Right hindlimb (tissue), 1 donor: ENCODE results near the gene SLC2A1.

Experiments used
- DNase-seq: peaks from one replicate; pipeline ENCODE4 v3.0.0-alpha.2; 2018

SLC2A1 gene

DNA sequence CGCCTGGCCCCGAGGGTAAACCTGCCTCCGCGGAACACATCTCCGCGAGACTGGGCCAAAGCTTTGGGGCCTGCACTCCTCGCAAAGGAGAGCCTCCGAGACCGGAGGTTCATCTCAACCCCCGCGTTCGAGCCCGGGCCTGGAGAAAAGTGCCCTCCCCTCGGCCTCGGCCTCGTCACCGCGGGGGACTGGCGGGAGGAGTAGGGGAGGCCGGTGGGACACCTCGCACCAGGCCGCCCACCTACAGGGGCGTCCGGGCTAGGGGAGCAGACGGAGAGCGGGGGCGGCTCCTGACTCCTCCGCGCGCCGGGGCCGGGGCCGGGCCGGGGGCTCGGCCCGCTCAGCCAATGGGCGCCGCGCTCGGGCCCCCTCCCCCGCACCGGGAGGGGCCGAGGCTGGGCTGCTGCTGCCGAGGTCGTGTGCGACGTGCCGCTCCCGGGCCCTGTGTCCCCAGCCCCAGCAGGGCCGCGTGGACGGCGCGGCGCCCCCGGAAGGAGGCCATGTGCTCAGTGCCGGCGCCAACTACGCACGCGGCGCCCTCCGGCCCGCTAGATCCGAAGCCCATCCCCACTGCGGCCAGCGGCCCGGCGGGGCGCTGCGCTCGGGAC is 684 bp downstream of the SLC2A1 start:
- peak; percentile 85 for DNase-seq

DNA sequence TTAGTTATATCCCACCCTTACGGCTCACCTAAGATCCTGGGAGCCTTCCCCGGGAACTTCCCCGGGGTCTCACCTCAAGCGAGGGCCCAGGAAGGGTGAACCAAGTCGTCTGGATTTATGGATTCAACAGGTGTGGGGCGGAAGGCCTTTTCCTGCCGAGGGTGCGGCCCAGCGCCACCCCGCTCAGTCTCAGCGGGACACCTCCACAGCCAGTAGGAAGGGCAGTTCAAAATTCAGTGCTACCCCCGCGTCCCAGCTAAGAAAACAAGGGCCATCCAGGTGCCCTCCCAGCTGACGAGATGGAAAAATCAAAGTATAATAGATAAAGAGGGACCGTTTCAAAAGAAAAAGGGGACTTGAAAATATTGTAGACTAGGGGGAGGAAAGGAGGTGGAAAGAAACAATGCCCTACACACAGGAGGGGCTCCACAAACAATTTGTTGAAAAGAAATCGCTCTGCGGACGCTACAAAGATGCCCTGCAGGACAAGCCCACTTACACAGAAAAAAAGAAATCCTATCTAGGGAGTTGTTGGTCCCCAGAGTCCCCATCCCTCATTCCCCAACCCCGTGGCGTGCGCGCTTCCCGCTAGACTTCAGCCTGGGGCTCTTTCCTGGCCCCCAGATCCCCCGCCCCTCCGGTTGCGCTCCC is 1.3 kb downstream of the SLC2A1 start:
- DNase-seq, result no peak

DNA sequence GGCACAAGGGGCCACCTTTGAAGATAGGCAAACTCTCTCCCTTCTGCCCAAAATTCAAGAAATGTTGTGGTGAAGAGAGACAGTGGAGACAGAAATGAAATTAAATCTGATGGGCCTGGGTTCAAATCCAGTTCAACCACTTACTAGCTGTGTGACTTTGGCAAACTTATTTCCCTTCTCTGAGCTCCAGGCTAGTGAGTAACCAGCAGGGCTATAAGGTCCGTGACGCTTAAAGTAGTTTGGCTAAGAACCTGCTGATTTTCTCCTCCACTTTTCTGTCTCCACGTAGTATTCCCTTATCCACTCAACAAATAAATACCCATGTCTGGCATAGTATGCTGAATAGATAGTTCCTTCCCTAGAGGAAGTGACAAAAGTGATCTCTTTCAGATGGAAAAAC is 1.9 kb downstream of the SLC2A1 start:
- no peak for DNase-seq

DNA sequence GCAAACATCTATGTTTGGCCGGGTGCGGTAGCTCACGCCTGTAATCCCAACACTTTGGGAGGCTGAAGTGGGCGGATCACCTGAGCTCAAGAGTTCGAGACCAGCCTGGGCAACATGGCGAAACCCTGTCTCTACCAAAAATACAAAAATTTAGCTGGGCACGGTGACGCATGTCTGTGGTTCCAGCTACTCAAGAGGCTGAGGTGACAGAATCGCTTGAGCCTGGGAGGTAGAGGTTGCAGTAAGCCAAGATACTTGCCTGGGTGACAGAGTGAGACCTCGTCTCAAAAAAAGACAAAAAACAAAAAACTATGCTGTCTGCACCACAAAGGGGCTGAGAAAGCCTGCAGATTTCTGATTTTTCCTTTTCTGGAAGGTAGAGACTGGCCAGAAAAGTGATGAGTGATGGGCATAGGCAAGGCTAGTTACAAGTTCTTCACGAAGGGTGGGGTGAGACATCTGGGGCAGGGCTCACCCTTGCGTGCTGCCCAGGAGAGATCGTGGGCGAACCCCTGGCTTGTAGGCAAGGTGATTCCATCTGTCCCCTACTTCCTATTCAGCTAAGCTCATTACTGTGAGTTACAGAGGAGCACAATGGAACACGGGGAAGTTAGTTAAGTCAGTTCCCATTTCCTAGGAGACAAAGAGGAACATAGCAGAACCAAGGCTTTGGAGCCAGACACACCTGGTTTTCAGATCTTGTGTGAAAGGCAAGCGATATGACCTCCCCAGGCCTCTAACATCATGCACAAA is 3.2 kb downstream of the SLC2A1 start:
- no peak for DNase-seq

DNA sequence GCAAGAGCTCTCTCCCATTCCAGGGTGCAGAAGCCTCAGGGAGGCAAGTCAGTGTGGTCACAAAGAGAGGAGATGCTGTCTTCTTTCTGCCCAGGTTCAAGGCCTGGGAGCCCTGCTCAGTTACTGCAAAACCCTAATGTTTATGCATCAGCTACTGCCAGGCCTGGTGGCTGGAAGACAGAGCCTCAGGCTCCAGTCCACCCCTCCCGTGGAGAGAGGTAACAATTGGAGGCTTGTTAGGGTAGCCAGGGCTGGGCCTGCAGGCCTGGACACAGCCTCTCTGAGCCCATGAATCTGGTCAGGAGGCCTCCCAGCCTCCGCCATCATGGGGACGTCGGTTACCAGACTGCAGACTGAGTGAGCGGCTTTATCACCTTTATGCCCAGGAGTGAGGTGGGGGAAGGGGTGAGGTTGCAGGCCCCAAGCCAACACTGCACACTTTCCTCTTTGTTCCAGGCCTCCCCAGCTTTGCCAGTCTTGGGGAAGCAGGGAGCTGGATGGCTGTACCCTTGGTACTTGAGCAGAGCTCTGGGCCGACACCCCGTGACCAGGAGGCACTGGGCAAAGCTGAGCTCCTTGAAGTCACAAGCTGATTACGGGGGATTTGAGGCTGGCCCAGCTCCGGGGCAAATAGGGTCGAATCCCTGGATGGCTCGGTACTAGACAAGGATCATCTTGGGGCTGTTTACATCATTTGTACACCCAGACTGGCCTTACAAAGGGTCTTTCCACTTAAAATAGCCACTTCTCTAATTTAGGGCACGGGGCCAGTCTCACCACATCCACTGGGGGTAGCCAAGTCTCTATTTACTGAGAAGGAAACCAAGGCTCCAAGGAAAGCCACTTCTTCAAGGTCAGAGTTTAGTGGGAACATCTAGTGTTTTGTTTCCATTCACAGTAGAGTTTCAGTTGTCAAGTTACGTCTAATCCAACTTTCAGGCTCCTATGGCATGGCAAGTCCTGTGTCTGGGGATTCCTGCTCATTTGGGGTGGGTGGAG is 5.2 kb downstream of the SLC2A1 start:
- peak; percentile 21 for DNase-seq

DNA sequence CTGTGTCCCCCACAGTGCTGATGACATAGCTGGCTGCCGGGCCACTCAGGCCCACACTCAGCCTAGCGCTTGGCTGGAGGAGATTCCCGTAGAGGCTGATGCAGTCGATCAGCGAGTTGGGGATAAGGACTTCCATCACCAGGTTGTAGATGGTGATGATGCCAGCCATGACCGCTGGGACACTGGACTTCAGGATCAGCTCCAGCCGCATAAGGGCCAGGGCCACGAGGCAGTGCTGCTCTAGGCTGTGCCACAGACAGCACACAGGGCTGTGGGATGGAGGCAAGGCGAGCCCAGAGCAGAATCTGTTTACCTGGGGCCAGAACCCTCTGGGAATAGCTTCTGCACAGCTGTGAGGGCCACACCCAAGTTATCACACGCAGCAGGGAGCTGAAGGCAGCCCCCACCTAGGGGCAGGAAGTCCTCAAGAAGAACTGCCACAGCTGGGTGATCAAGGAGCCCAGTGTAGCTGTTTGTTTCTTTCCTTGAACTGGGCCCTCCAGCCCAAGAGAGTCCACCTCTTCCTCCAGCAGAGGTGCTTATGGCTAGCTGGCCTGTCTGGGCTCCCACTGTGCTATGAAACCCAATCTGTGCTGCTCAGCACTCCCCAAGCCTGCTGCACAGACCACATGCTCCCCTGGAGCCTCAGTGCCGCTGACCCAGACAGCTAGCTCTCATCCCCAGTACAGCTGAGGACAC is 6.2 kb downstream of the SLC2A1 start:
- peak; percentile 17 for DNase-seq

DNA sequence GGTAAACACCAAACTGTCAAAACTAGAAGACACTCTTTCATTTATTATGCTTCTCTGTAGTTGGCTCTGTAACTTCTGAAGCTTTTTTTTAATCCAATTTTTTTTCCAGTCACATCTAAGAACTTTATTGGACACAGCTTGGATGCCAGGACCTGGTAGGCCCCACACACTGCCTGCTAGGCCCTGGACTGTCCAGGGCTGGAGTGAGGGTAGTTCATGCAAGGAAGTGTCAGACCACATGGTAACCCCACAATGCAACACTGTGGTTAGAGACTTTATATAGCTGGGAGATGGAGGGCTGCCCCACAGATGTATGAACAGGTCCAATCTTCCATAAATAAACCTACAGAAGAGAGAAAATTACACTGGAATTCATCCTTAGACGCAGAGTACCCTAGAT is 7.1 kb downstream of the SLC2A1 start:
- peak; percentile 10 for DNase-seq

DNA sequence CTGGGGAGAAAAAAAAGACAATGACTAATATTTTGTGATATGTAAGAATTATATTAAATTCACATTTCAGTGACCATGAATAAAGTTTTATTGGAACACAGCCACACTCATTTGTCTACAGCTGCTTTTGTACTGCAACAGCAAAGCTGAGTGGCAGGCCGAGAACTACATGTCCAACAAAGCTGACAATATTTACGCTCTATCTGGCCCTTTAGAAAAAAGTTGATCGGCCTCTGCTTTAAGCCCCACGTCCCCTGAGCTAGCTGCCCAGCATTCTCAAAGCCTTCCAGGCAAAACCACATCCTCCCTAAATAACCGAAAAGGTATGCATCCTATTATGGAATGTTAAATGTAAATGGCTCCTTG is 8.6 kb downstream of the SLC2A1 start:
- DNase-seq, result no peak

DNA sequence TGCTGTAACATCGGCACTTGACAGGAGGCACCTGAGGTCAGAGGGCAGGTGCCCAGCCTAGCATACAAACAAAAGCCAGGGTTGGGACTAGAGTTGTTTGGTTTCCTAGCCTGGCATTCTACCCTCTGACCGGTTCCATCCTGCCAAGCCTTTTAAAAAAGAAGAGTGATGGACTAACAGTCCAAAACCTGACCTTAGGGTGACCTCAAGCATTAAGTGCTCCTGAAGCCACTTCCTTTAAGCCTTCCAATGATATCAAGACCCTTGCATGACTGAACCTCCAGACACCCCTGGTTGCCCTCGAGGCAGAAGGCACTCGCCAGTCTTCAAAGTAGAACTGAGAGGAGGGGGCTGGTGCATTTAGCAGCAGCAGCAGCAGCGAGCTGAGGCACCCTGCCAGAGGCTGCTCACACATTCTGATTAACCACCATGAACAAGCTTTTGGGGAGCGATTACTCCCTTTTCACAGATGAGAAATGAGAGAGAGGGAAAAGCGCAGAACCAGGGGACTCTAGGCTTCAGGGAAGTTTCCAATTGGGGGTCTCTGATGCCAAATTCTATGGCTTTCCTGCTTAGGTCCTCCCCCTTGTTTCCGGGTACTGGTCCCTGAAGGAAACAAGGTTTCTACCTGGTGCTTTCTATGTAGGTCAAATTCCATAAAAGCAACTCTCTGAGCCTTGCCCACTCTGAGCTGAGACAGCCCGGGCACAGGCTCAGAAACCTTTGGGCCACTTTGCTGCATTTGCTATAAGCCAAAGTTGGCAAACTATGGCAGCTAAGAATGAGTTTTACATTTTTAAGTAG is 9.2 kb downstream of the SLC2A1 start:
- DNase-seq, result no peak

DNA sequence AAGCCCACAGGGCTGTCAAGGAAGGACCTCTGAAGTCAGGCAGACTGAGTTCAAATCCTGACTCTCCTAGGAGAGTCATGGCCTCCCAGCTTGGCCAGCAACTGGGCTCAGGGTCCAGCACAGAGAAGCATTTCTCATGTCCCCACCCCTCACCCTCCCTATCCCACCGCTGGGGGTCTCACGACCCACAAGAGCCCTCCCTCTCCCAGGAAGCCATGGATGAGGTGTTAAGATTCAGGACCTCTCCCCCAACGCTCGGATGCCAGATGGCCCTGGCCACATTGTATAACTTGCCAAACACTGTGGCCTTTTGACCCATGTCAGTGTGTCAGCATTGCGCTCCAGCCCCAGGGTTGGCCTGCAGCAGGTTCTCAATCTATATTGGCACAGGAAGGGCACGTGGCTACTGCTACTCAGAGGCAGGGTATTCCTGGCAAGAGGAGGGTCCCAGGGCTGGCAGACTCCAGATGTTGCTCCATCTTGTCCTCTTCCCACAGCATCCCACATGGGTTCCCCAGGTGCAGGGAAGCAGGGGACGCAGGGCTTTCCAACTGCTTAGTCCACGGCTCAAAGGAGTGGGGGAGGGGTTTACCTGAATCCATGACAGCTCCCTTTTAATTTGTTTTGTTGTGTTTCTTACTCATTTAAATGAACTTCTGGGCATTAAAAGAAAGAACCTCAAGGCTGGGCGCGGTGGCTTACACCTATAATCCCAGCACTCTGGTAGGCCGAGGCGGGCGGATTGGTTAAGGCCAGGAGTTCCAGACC is 10.5 kb downstream of the SLC2A1 start:
- DNase-seq, result peak; percentile 11

DNA sequence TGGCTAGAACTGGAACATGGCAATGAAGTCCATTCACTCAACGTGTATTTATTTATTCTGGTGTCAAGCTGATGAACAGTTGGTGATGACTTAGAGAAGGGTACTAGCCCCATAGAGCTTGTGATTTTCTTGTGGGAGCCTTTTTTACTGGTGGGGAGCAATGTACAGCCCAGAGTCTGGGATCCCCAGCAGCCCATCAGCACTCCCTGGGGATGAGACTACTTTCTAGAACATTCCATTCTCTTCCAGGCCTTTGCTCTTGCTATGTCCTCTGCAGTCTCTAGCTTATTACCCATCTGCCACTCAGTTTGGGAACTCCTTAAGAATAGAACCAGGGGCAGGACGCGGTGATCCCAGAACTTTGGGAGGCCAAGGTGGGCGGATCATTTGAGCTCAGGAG is 11.6 kb downstream of the SLC2A1 start:
- DNase-seq, result no peak

DNA sequence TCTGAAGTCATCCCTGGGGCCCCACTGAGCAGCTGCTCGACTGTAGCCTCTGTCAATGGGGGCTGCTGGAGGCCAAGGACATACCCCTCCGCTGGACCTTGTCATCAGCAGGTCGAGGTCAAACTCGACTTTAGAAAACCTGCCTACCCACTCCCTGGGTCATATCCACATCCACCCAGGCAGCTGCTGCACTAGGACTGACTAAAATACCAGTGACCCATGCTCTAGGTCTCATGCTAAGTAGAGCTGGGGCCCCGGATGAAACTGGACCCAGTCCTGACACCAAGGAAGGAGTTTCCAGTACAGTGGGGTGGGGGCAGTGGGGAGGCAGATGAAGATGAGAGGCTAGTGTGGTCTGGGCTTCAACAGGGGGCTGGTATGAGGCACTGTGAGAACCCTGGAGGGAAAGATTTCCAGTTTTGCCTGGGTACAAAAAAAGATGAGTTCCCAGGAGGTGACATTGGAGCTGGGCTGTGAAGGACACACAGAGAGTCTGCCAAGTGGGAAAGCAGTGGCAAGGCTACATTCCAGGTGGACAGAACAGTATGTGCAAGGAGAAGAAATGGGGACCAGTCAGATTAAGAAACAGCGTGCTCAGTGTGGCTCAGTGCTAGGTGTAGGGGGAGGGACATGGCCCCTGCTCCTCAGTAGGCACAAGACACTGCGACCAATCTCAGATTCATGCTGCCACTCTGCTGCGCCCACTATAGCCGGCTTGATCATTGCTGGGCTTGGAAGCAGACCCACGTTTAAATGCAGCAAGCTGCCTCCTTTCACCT is 12.4 kb downstream of the SLC2A1 start:
- DNase-seq, result no peak

DNA sequence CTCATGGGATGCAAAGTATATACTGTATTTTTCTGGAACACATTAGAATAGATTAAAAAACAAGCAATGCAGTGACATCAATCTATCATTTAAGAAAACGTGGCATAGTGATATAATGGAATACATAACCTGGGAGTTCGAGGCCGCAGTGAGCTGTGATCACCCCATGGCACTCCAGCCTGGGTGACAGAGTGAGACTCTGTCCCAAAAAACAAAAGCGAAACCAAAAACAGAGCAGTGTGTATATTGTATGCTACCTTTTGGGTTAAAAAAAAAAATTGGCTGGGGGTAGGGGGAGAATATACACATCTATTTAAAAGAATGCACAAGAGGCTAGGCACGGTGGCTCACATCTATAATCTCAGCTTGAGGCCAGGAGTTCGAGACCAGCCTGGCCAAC is 13.5 kb downstream of the SLC2A1 start:
- DNase-seq, result no peak

DNA sequence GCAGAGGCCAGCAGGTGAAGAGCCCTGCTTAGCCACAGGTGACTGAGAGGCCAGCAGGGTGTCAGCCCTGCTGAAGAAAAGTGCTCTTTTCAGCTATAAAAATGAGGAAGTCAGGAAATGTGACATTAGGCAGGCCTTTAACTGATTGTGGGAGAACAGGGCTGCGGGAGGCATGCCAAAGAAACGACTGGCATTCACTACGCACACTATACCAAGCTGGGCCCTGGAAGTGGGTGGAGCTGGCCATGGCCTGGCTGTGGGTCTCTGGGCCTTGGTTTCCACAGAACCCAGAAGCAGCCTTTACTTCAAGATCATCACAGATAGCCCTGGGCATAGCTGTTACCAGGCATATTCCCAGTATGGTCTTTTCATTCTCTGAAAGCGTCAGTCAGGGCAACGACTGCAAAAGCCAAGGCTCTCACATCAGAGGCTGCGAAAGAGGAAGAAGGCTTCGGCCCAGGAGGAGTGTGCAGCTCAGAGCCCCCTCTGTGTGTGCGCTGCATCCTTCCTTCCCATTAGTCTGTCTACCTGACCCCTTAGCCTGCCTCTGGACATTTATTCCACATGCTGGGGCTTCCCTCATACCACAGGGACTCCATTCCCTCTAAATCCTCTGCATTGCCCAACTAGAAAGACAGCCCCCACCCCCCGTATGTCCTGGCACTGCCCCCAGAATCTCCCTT is 14.3 kb downstream of the SLC2A1 start:
- peak; percentile 24 for DNase-seq

DNA sequence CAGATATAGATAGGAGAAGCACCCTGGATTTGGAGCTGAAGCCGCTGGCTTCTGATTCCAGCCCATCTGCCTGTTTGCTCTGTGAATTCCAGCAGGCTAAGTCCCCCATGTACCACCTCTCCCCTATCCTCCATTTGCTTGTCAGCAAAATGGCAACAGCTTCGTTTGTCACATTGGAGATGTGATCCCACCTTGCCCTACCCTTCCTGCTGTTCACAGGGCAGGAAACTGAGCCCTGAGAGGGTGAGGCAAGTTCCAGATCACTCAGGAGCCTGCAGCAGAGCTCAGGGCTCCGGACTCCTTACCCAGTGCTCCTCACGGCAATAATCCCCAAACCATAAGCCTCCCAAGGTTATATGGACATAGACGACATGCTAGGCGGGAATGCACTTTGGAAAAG is 14.9 kb downstream of the SLC2A1 start:
- no peak for DNase-seq

DNA sequence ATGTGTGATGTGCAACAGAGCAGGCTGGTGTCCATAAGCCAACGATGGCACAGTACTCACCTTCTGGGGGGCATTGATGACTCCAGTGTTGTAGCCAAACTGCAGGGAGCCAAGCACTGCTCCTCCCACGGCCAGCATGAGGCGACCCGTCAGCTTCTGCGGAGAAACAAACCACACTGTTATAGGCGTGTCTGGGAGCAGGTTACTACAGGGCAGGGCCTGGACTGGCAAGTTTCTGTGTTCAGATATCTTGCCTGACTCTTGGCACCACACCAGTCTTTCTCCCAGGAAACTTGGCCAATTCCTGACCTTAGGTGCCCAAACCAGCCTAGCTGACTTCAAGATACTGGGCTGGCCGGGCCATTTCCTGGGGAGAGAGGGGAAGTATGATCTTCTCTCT is 15.5 kb downstream of the SLC2A1 start:
- peak; percentile 16 for DNase-seq

DNA sequence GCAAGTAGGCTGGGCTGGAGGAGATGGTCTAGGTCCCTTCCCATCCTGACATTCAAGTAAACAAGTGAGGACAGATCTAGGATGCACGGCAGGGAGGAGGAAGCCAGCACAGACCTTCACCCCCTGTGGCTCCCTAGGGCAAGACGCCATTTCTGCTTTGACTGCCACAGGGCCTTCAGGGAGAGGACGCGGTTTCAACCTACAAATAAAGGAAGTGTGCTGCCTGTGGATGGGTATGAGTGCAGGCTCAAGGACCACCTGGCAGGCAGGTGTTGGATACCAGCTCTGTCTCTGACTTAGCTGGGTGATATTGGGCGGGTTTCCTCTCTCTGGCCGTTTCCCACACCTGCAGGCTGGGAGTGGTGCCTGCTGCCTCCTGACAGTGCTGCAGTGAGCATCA is 16.2 kb downstream of the SLC2A1 start:
- DNase-seq, result no peak

DNA sequence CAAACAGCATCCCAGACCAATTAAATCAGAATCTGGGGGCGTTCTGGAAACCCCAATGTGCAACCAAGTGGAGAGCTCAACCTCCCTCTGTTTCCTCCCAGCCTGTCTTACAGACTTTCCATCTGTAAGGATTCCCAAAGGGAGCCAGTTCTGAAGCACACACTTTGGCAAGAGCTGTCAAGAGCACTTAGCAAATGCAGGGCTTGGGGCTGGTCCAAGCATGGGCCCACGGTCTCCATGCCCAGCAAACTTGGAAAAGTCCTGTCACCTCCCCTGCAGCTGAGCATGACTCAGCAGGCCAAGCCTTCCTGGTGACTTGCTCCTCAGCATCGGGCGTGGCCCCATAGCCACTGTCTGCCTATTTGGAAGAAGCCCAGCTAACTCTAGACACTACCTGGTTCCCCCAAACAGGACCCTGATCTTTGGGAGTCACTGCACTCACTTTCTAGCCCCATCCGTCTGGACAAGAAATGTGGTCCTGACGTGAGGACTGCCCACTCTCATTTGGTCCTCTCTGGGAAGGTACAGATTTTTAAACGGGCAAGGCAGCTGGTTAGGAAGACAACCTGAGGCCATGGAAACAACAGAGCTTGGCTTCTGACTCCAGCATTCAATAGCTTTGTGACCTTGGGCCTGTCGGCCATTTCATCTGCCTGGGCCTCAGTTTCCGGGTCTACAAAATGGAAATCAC is 16.9 kb downstream of the SLC2A1 start:
- peak; percentile 60 for DNase-seq
